H9 (cell line): ENCODE measurements around the gene ZBTB20. TPM values are rescaled to one million over a fixed set of nuclear protein-coding genes. Genes with fewer than 3 reads are reported as not detected.

Experiments used
- DNase-seq: peaks from one replicate; pipeline ENCODE4 v3.0.0-alpha.2; 2017
- H2AFZ ChIP-seq: one replicate; pipeline ENCODE4 v1.6.1; 2013; ENCODE audit warnings: mild to moderate bottlenecking, low read length, control low read depth, moderate library complexity
- H2AK5ac ChIP-seq: 2 replicates; pipeline ENCODE4 v1.6.1; 2013; ENCODE audit warnings: low read length, control low read depth, mixed read lengths; ENCODE audit not compliant: insufficient read length
- H2BK120ac ChIP-seq: one replicate; pipeline ENCODE4 v1.6.1; 2013; ENCODE audit warnings: low read depth, mild to moderate bottlenecking, low read length, control low read depth, inconsistent platforms; ENCODE audit not compliant: poor library complexity, severe bottlenecking
- H2BK12ac ChIP-seq: 2 replicates; pipeline ENCODE4 v1.6.1; 2013; ENCODE audit warnings: low read length, control low read depth, mixed read lengths, low read depth; ENCODE audit not compliant: insufficient read length
- H2BK15ac ChIP-seq: 2 replicates; pipeline ENCODE4 v1.6.1; 2013; ENCODE audit warnings: low read depth, low read length, control low read depth
- H2BK20ac ChIP-seq: one replicate; pipeline ENCODE4 v1.6.1; 2013; ENCODE audit warnings: low read depth, mild to moderate bottlenecking, low read length, control low read depth, inconsistent platforms; ENCODE audit not compliant: poor library complexity, severe bottlenecking
- H2BK5ac ChIP-seq: 2 replicates; pipeline ENCODE4 v1.6.1; 2013; ENCODE audit warnings: low read length, control low read depth, mixed read lengths; ENCODE audit not compliant: insufficient read length
- H3K14ac ChIP-seq: 2 replicates; pipeline ENCODE4 v1.6.1; 2013; ENCODE audit warnings: low read length, control low read depth; ENCODE audit not compliant: insufficient read depth
- H3K18ac ChIP-seq: 2 replicates; pipeline ENCODE4 v1.6.1; 2013; ENCODE audit warnings: low read depth, mild to moderate bottlenecking, mixed read lengths, low read length, control low read depth; ENCODE audit not compliant: insufficient read length
- H3K23ac ChIP-seq: 2 replicates; pipeline ENCODE4 v1.6.1; 2013; ENCODE audit warnings: low read length, control low read depth, mixed read lengths, low read depth; ENCODE audit not compliant: insufficient read length
- H3K23me2 ChIP-seq: 2 replicates; pipeline ENCODE4 v1.6.1; 2013; ENCODE audit warnings: low read depth, mild to moderate bottlenecking, mixed read lengths, low read length, control low read depth; ENCODE audit not compliant: insufficient read length, poor library complexity, severe bottlenecking
- H3K27ac ChIP-seq: 2 replicates; pipeline ENCODE4 v1.5.1; 2013; ENCODE audit warnings: low read length, control low read depth, mixed read lengths, low read depth; ENCODE audit not compliant: insufficient read length
- H3K27me3 ChIP-seq: 2 replicates; pipeline ENCODE4 v1.6.1; 2013; ENCODE audit warnings: low read length, control low read depth, inconsistent platforms; ENCODE audit not compliant: insufficient read depth
- H3K4ac ChIP-seq: 2 replicates; pipeline ENCODE4 v1.6.1; 2013; ENCODE audit warnings: low read depth, mild to moderate bottlenecking, control low read depth, inconsistent platforms, low read length, moderate library complexity
- H3K4me1 ChIP-seq: 2 replicates; pipeline ENCODE4 v1.6.1; 2013; ENCODE audit warnings: low read length, control low read depth, inconsistent platforms; ENCODE audit not compliant: insufficient read depth
- H3K4me2 ChIP-seq: 2 replicates; pipeline ENCODE4 v1.6.1; 2013; ENCODE audit warnings: low read length, control low read depth, mixed read lengths; ENCODE audit not compliant: insufficient read length, insufficient read depth
- H3K56ac ChIP-seq: 2 replicates; pipeline ENCODE4 v1.6.1; 2013; ENCODE audit warnings: low read depth, mild to moderate bottlenecking, mixed read lengths, low read length, control low read depth; ENCODE audit not compliant: insufficient read length
- H3K79me1 ChIP-seq: 2 replicates; pipeline ENCODE4 v1.6.1; 2013; ENCODE audit warnings: low read depth, mild to moderate bottlenecking, moderate library complexity, low read length, control low read depth, inconsistent platforms; ENCODE audit not compliant: insufficient read depth, poor library complexity, severe bottlenecking
- H3K79me2 ChIP-seq: 2 replicates; pipeline ENCODE4 v1.6.1; 2013; ENCODE audit warnings: low read length, control low read depth, inconsistent platforms; ENCODE audit not compliant: insufficient read depth
- H3K9ac ChIP-seq: 2 replicates; pipeline ENCODE4 v1.6.1; 2013; ENCODE audit warnings: low read length, control low read depth, mixed read lengths; ENCODE audit not compliant: insufficient read length; ENCODE audit errors: extremely low read depth
- H3K9me3 ChIP-seq: one replicate; pipeline ENCODE4 v1.6.1; 2013; ENCODE audit warnings: low read depth, low read length, inconsistent platforms; ENCODE audit not compliant: control insufficient read depth
- H3T11ph ChIP-seq: one replicate; pipeline ENCODE4 v1.6.1; 2013; ENCODE audit warnings: mild to moderate bottlenecking, low read length, control low read depth, inconsistent platforms
- H4K20me1 ChIP-seq: one replicate; pipeline ENCODE4 v1.6.1; 2013; ENCODE audit not compliant: control insufficient read depth, insufficient read length, insufficient read depth
- H4K5ac ChIP-seq: 2 replicates; pipeline ENCODE4 v1.6.1; 2013; ENCODE audit warnings: low read depth, mild to moderate bottlenecking, mixed read lengths, low read length, control low read depth; ENCODE audit not compliant: insufficient read length
- H4K8ac ChIP-seq: replicated peaks from 2 replicates; pipeline ENCODE4 v1.6.1; 2013; ENCODE audit warnings: low read length, control low read depth, mixed read lengths, low read depth; ENCODE audit not compliant: insufficient read length
- H4K91ac ChIP-seq: 2 replicates; pipeline ENCODE4 v1.6.1; 2013; ENCODE audit warnings: low read depth, mild to moderate bottlenecking, moderate library complexity, mixed read lengths, low read length, control low read depth; ENCODE audit not compliant: insufficient read length
- H3K27ac Mint-ChIP-seq, 3 experiments: 2 replicates in 2 of 3; 3 replicates in 1 of 3; pipeline ENCODE4 v1.8.0; 2020 to 2021; ENCODE audit warnings: mixed read lengths in 3 of 3, mild to moderate bottlenecking in 1 of 3, moderate library complexity in 1 of 3
- H3K27me3 Mint-ChIP-seq: 2 replicates; pipeline ENCODE4 v1.8.0; 2021; ENCODE audit warnings: low read depth, mild to moderate bottlenecking, moderate library complexity, mixed read lengths
- H3K36me3 Mint-ChIP-seq, 3 experiments: 2 replicates in 2 of 3; 3 replicates in 1 of 3; pipeline ENCODE4 v1.8.0; 2020 to 2021; ENCODE audit warnings: low read depth in 3 of 3, mixed read lengths in 3 of 3; ENCODE audit not compliant: insufficient read depth in 1 of 3
- H3K4me1 Mint-ChIP-seq, 2 experiments: 2 replicates each; pipeline ENCODE4 v1.8.0; 2020; ENCODE audit warnings: mixed read lengths in 2 of 2
- H3K4me3 Mint-ChIP-seq, 2 experiments: 2 replicates in 1 of 2; 3 replicates in 1 of 2; pipeline ENCODE4 v1.8.0; 2020 to 2021; ENCODE audit warnings: mild to moderate bottlenecking in 2 of 2, mixed read lengths in 2 of 2, moderate library complexity in 1 of 2
- H3K9me3 Mint-ChIP-seq, 2 experiments: 2 replicates in 1 of 2; 3 replicates in 1 of 2; pipeline ENCODE4 v1.8.0; 2020; ENCODE audit warnings: mild to moderate bottlenecking in 2 of 2, mixed read lengths in 2 of 2, moderate library complexity in 1 of 2
- CTCF ChIP-seq: fragments of 200-600 bp; sonication (generic); conservative IDR thresholded peaks from 3 replicates; pipeline ENCODE4 v1.8.0; 2021; ENCODE audit warnings: antibody characterized with exemption, mild to moderate bottlenecking
- WGBS: extraction: QIAGEN DNeasy Blood & Tissue Kit; methylation state at CpG from one replicate; pipeline ENCODE4 v1.1.7; 2013; ENCODE audit warnings: missing lambda C conversion rate, low lambda C conversion rate, mixed read lengths; ENCODE audit not compliant: insufficient read length; ENCODE audit errors: extremely low coverage; 5-methylcytosine and 5-hydroxymethylcytosine counted together
- total RNA-seq: library from RNA; stranded (reverse); gene quantifications from 2 replicates; pipeline ENCODE4 v1.2.1, GENCODE V29; 2021

ZBTB20 gene
- total RNA-seq, 1 experiment from 2014 or later, result 0.70 TPM

DNA sequence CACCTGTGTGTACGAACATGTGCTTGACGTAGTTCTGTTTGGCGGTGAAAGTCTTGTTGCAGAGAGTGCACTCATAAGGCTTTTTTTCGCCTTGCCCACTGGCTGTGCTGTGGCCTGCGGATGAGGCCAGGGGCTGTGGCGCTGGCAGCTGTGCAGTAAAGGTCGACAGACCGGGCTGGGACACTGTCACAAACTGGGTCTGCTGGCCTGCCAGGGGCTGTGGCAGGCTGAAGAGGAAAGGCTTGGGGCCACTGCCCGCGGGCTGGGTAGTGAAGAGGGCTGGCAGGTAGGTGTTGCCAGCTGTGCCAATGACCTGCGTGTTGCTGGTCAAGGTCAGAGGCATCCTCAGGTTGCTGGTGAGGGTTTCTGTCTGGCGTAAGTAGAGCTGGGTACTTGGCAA, 796.8 kb downstream of the ZBTB20 start:
- no peak overlapping the region for H3K56ac ChIP-seq
- H3K23ac ChIP-seq, result no peak overlapping the region
- H3K18ac ChIP-seq, result no peak overlapping the region
- H4K5ac ChIP-seq, result no peak overlapping the region
- Mint-ChIP-seq H3K4me1 (peaks cover 7 to 14% of the 10 kb centered on the region in 2 experiments), H3K9me3 (no peaks in the 10 kb centered on the region; a peak in 1 of 5 replicates), H3K36me3 (no peaks in the 10 kb centered on the region), H3K27me3 (no peaks in the 10 kb centered on the region; the same call in 1 of the 2 replicates), H3K27ac (peak overlapping the region in 1 of 3 experiments; percentile 72; a peak in 2 of 7 replicates), H3K4me3 (no peak overlapping the region)
- H4K91ac ChIP-seq, result no peak overlapping the region
- H3K4ac ChIP-seq, result no peak overlapping the region
- H2BK15ac ChIP-seq, result no peak overlapping the region
- no peaks in the 10 kb centered on the region for H4K20me1 ChIP-seq
- H3K14ac ChIP-seq, result no peak overlapping the region
- no peak overlapping the region for H2AK5ac ChIP-seq
- no peak overlapping the region for H2AFZ ChIP-seq
- H3T11ph ChIP-seq, result no peak overlapping the region
- H2BK5ac ChIP-seq, result no peak overlapping the region
- no peaks in the 10 kb centered on the region for H3K9me3 ChIP-seq
- H3K27me3 ChIP-seq, result no peaks in the 10 kb centered on the region
- peaks cover 2% of the 10 kb centered on the region; the same call in 1 of the 2 replicates for H3K4me1 ChIP-seq
- no peak overlapping the region for H3K27ac ChIP-seq
- no peak overlapping the region for H3K4me2 ChIP-seq
- no peak overlapping the region for H4K8ac ChIP-seq
- H3K23me2 ChIP-seq, result no peaks in the 10 kb centered on the region
- H3K79me1 ChIP-seq, result no peaks in the 10 kb centered on the region
- no peak for DNase-seq
- H2BK20ac ChIP-seq, result no peak overlapping the region
- no CpG with 5 or more reads among the region's 12 CpGs for WGBS
- no peak overlapping the region for H3K9ac ChIP-seq
- no peak for TF ChIP-seq CTCF
- no peak overlapping the region for H2BK12ac ChIP-seq
- no peak overlapping the region for H2BK120ac ChIP-seq
- no peaks in the 10 kb centered on the region; the same call in 1 of the 2 replicates for H3K79me2 ChIP-seq
